IPS-NIHi7 (cell line): Measurements from ENCODE around the gene NAV2.
"Not testable (repeated sequence)": the region's sequence is repeated elsewhere in the genome, so short reads cannot be mapped to it uniquely, and the experiment has no call there.

Experiments used
- DNase-seq: peaks from one replicate; pipeline ENCODE4 v3.0.0; 2012; ENCODE audit warnings: mixed read lengths; ENCODE audit errors: extremely low spot score

NAV2 gene

GRCh38 chr11:19927403-19927802 is 214.8 kb downstream of the NAV2 start:
- DNase-seq, result not testable (repeated sequence)

- DNase-seq, result no peak
Observed at GRCh38 chr11:19929147-19929546, 216.5 kb downstream of the NAV2 start.

- no peak for DNase-seq
Observed at GRCh38 chr11:19929655-19930054, 217.0 kb downstream of the NAV2 start.

- no peak for DNase-seq
Observed at GRCh38 chr11:19931141-19931770, 218.6 kb downstream of the NAV2 start.

- DNase-seq, result no peak
Observed at GRCh38 chr11:19931771-19932369, 219.2 kb downstream of the NAV2 start.

- no peak for DNase-seq
Observed at GRCh38 chr11:19933132-19933735, 220.6 kb downstream of the NAV2 start.

- DNase-seq, result no peak
Observed at GRCh38 chr11:19933801-19934488, 221.3 kb downstream of the NAV2 start.

GRCh38 chr11:19934828-19935259 is 222.2 kb downstream of the NAV2 start:
- DNase-seq, result no peak

GRCh38 chr11:19935507-19935906 is 222.9 kb downstream of the NAV2 start:
- peak; percentile 53 for DNase-seq

- no peak for DNase-seq
Observed at GRCh38 chr11:19936461-19936860, 223.8 kb downstream of the NAV2 start.

GRCh38 chr11:19938169-19938856 is 225.7 kb downstream of the NAV2 start:
- peak; percentile 84 for DNase-seq

GRCh38 chr11:19938866-19939265 is 226.2 kb downstream of the NAV2 start:
- no peak for DNase-seq

GRCh38 chr11:19939415-19939929 is 226.8 kb downstream of the NAV2 start:
- no peak for DNase-seq

GRCh38 chr11:19940831-19941230 is 228.2 kb downstream of the NAV2 start:
- no peak for DNase-seq

GRCh38 chr11:19946681-19947080 is 234.0 kb downstream of the NAV2 start:
- DNase-seq, result no peak

GRCh38 chr11:19947537-19948114 is 235.0 kb downstream of the NAV2 start:
- DNase-seq, result no peak

GRCh38 chr11:19949606-19950005 is 237.0 kb downstream of the NAV2 start:
- DNase-seq, result no peak

GRCh38 chr11:19951558-19952115 is 239.0 kb downstream of the NAV2 start:
- DNase-seq, result peak; percentile 43

- DNase-seq, result no peak
Observed at GRCh38 chr11:19952116-19952605, 239.5 kb downstream of the NAV2 start.

GRCh38 chr11:19952911-19953310 is 240.3 kb downstream of the NAV2 start:
- DNase-seq, result no peak

- peak; percentile 76 for DNase-seq
Observed at GRCh38 chr11:19953336-19953735, 240.7 kb downstream of the NAV2 start.
